ENCODE data around the gene ADRA1B.

ADRA1B gene

DNA sequence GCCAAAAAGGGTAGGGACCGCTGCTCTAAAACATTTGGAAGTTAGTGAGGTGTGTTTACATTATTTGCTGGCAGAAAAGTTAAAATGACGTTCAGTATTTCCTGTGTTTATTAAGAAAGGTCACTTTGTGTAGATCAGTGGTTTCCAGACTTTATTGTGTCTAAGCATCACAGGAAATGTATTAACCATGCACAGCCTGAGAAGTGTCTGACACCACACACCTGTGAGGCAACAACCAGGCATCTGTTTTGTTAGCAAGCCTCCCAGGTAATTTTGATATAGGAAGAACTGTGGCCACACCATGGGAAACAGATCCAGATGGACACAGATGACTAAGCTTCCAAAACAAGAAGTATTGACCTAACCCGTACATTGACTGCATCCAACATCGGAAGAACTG lies 104.7 kb downstream of the ADRA1B start:
- no peak for DNase-seq (ENCODE audit: extremely low spot score)
- POLR2A ChIA-PET: no interaction called here
- no peak for TF ChIP-seq CTBP1 (IDR thresholded peaks at IDR 0.05; ENCODE audit: borderline replicate concordance)
- TF ChIP-seq FOXA1 (IDR thresholded peaks at IDR 0.05): no peak
- no peak for TF ChIP-seq SUZ12 (IDR thresholded peaks at IDR 0.05)
- TF ChIP-seq, protein P1, sequence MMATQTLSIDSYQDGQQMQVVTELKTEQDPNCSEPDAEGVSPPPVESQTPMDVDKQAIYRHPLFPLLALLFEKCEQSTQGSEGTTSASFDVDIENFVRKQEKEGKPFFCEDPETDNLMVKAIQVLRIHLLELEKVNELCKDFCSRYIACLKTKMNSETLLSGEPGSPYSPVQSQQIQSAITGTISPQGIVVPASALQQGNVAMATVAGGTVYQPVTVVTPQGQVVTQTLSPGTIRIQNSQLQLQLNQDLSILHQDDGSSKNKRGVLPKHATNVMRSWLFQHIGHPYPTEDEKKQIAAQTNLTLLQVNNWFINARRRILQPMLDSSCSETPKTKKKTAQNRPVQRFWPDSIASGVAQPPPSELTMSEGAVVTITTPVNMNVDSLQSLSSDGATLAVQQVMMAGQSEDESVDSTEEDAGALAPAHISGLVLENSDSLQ (IDR thresholded peaks at IDR 0.05): no peak
- no peak for TF ChIP-seq NFRKB (IDR thresholded peaks at IDR 0.05)
- TF ChIP-seq LEF1 (IDR thresholded peaks at IDR 0.05; ENCODE audit: borderline replicate concordance): no peak
- no peak for TF ChIP-seq TARDBP (IDR thresholded peaks at IDR 0.05)
- TF ChIP-seq ARNT (IDR thresholded peaks at IDR 0.05): no peak
- TF ChIP-seq SP1 (IDR thresholded peaks at IDR 0.05): no peak
- TF ChIP-seq FOXK2 (IDR thresholded peaks at IDR 0.05): no peak
- no peak for TF ChIP-seq HDGF (IDR thresholded peaks at IDR 0.05; ENCODE audit: borderline replicate concordance)
- no peak for TF ChIP-seq ELF4 (IDR thresholded peaks at IDR 0.05)
- TF ChIP-seq FOXM1 (IDR thresholded peaks at IDR 0.05; ENCODE audit: borderline replicate concordance): no peak
- TF ChIP-seq ZNF384 (IDR thresholded peaks at IDR 0.05): no peak
- TF ChIP-seq BHLHE40 (IDR thresholded peaks at IDR 0.05; ENCODE audit: borderline replicate concordance): no peak
- TF ChIP-seq L3MBTL2 (conservative IDR thresholded peaks at IDR 0.05): no peak
- CTCF ChIA-PET: interaction anchor here (0.8 to 1.6 kb wide), 5 partner anchors 11 to 324 kb away, joined by 3 to 15 read pairs (median 3); no protein-coding TSS in a partner anchor

DNA sequence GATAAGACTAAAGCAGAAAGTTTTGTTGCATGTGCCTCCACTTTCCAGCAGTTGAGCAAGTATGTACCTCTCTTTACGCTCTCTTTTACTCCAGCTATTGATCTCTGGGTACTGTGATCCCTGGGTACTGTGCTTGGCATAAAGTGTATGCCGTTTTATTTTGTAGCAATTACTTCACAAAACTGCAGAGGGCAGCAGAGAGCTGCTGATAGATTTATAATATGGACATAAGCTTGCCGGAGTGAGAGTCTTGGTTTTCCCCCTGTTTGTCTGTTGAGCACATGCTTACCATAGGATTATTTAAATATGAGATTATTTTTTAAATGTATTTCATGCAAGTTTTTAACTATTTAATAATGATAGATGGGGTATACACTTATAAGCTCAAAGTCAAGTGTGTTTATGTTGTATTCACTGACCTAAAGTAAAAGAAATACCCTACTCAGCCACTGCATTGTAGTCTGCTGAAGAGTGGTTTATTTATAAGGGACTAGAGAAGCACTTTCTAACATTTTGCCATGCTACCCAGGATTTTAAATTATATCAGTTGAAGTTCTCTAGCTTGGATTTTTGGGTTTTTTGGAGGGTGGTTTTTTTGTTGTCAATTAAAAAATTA lies 105.7 kb downstream of the ADRA1B start:
- ChIA-PET CTCF (interaction anchor here (0.6 to 1.6 kb wide), 29 partner anchors 9 to 735 kb away, joined by 3 to 15 read pairs (median 4); partner anchors contain the start of genes PTTG1 and TTC1), POLR2A (interaction anchor here (1.3 kb wide), 1 partner anchor 13 kb away, joined by 6 read pairs; the partner anchor contains the start of gene TTC1)
- DNase-seq (ENCODE audit: extremely low spot score): peak; percentile 68
- TF ChIP-seq, protein P1 (IDR thresholded peaks at IDR 0.05): peak; percentile 55
- no peak for TF ChIP-seq NFRKB (IDR thresholded peaks at IDR 0.05)
- no peak for TF ChIP-seq FOXA1 (IDR thresholded peaks at IDR 0.05)
- no peak for TF ChIP-seq HDGF (IDR thresholded peaks at IDR 0.05; ENCODE audit: borderline replicate concordance)
- TF ChIP-seq LEF1 (IDR thresholded peaks at IDR 0.05; ENCODE audit: borderline replicate concordance): no peak

All from HEK293T (cell line).